Loucy (cell line): ENCODE measurements around the gene TSPO.

Experiments
- H2AFZ ChIP-seq: fragments of 200-600 bp; sonication (generic); 2 replicates; pipeline ENCODE4 v1.6.0; 2016; ENCODE audit warnings: antibody characterized with exemption, mild to moderate bottlenecking, low read length, moderate library complexity
- H3F3A ChIP-seq: fragments of 200-600 bp; 2 replicates; pipeline ENCODE4 v1.6.0; 2016; ENCODE audit warnings: antibody characterized with exemption, low read depth, mild to moderate bottlenecking
- H3K27me3 ChIP-seq: fragments of 200-600 bp; sonication (generic); 2 replicates; pipeline ENCODE4 v1.6.1; 2014; ENCODE audit warnings: low read length, mild to moderate bottlenecking; ENCODE audit not compliant: insufficient read depth, poor library complexity, severe bottlenecking
- H3K36me3 ChIP-seq: fragments of 200-600 bp; sonication (generic); 2 replicates; pipeline ENCODE4 v1.6.1; 2016; ENCODE audit warnings: low read length; ENCODE audit not compliant: insufficient read depth
- H3K4me1 ChIP-seq: fragments of 200-600 bp; sonication (generic); 2 replicates; pipeline ENCODE4 v1.5.1; 2014; ENCODE audit warnings: low read length, mild to moderate bottlenecking; ENCODE audit not compliant: insufficient read depth, poor library complexity, severe bottlenecking
- H3K4me2 ChIP-seq: fragments of 200-600 bp; sonication (generic); 2 replicates; pipeline ENCODE4 v1.6.0; 2014; ENCODE audit warnings: antibody characterized with exemption, low read length, low read depth, mild to moderate bottlenecking; ENCODE audit not compliant: poor library complexity, severe bottlenecking
- H3K4me3 ChIP-seq: fragments of 200-600 bp; sonication (generic); 2 replicates; pipeline ENCODE4 v1.5.1; 2014; ENCODE audit warnings: low read length, mild to moderate bottlenecking, mixed read lengths; ENCODE audit not compliant: poor library complexity, severe bottlenecking
- H3K79me2 ChIP-seq: fragments of 200-600 bp; sonication (generic); 2 replicates; pipeline ENCODE4 v1.6.1; 2014; ENCODE audit warnings: low read length; ENCODE audit not compliant: insufficient read depth
- H3K9ac ChIP-seq: fragments of 200-600 bp; sonication (generic); 2 replicates; pipeline ENCODE4 v1.6.0; 2014; ENCODE audit warnings: mild to moderate bottlenecking, low read depth, low read length, moderate library complexity; ENCODE audit not compliant: poor library complexity, severe bottlenecking
- H3K9me2 ChIP-seq: fragments of 200-600 bp; sonication (generic); replicated peaks from 2 replicates; pipeline ENCODE4 v1.6.1; 2016; ENCODE audit warnings: low read depth, low read length, mixed read lengths
- H3K9me3 ChIP-seq: fragments of 200-600 bp; sonication (generic); 2 replicates; pipeline ENCODE4 v1.6.1; 2014; ENCODE audit warnings: mild to moderate bottlenecking, antibody characterized with exemption, low read length, low read depth; ENCODE audit not compliant: insufficient read depth
- H4K20me1 ChIP-seq: fragments of 200-600 bp; sonication (generic); 2 replicates; pipeline ENCODE4 v1.6.0; 2014; ENCODE audit warnings: antibody characterized with exemption, low read length, mild to moderate bottlenecking; ENCODE audit not compliant: insufficient read depth, poor library complexity, severe bottlenecking
- EZH2phosphoT487 ChIP-seq: fragments of 200-600 bp; IDR thresholded peaks from 2 replicates; pipeline ENCODE4 v1.6.1; 2018; ENCODE audit warnings: antibody characterized with exemption, mild to moderate bottlenecking, moderate library complexity, borderline replicate concordance
- TF ChIP-seq, protein P1 (sequence below): fragments of 200-600 bp; sonication (generic); conservative IDR thresholded peaks from 2 replicates; pipeline ENCODE4 v1.5.1; 2014; ENCODE audit warnings: mild to moderate bottlenecking, antibody characterized with exemption, low read length

The TSPO gene

DNA sequence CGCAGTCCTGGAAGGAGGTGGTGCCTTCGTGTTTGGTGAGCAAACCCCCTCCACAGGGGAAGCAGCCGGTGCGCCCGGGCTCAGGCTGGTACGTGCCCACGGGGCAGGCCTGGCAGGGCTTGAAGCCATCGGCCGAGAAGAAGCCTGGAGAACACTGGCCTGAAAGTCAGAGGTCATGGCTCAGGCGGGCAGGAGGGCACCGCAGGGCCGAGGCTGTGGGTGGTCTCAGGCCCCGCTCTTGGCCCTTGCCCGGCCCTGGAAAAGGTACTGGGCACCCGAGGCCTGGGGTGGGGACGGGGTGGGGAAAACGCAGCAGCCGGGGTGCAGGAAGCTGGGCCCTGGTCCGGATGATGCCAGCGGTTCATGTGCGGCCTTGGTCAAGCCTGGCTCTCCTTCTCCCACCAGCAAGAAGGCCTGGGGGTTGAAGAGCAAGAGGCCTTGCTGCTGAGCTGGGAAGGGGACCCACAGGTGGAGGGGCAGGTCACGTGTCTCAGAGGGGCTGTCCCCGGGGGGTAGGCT is 61.1 kb downstream of the TSPO start:
- H3K36me3 ChIP-seq = no peaks in the 10 kb centered on the region
- no peaks in the 10 kb centered on the region for H3K79me2 ChIP-seq
- H3K9ac ChIP-seq = no peak overlapping the region
- TF ChIP-seq EZH2phosphoT487 = no peak
- TF ChIP-seq, protein P1, sequence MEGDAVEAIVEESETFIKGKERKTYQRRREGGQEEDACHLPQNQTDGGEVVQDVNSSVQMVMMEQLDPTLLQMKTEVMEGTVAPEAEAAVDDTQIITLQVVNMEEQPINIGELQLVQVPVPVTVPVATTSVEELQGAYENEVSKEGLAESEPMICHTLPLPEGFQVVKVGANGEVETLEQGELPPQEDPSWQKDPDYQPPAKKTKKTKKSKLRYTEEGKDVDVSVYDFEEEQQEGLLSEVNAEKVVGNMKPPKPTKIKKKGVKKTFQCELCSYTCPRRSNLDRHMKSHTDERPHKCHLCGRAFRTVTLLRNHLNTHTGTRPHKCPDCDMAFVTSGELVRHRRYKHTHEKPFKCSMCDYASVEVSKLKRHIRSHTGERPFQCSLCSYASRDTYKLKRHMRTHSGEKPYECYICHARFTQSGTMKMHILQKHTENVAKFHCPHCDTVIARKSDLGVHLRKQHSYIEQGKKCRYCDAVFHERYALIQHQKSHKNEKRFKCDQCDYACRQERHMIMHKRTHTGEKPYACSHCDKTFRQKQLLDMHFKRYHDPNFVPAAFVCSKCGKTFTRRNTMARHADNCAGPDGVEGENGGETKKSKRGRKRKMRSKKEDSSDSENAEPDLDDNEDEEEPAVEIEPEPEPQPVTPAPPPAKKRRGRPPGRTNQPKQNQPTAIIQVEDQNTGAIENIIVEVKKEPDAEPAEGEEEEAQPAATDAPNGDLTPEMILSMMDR = no peak
- H3K9me3 ChIP-seq = no peaks in the 10 kb centered on the region
- H3K27me3 ChIP-seq = no peaks in the 10 kb centered on the region
- no peaks in the 10 kb centered on the region for H3K4me1 ChIP-seq
- no peaks in the 10 kb centered on the region for H3F3A ChIP-seq
- no peaks in the 10 kb centered on the region for H3K9me2 ChIP-seq
- H3K4me2 ChIP-seq = no peak overlapping the region
- H3K4me3 ChIP-seq = no peak overlapping the region
- no peak overlapping the region for H2AFZ ChIP-seq
- H4K20me1 ChIP-seq = no peaks in the 10 kb centered on the region
